Subcutaneous adipose tissue (tissue), 4 donors: ENCODE results near the gene EEFSEC. TPM values are rescaled to one million over a fixed set of nuclear protein-coding genes. Genes with fewer than 3 reads are reported as not detected.

Experiments used
- total RNA-seq, 4 donors: library from RNA; depleted of rRNA; stranded (reverse); fragments of >200 nt; gene quantifications; one replicate each; pipeline ENCODE4 v1.1.0, GENCODE V29; 2016
- TF ChIP-seq, protein P1 (sequence below): fragments of 450-650 bp; IDR thresholded peaks from one replicate; pipeline ENCODE4 v1.5.1; 2016; ENCODE audit warnings: low read depth, mild to moderate bottlenecking, control low read depth, antibody characterized with exemption, moderate library complexity

EEFSEC gene
- total RNA-seq, 4 donors from 2014 or later = 13.7 to 26.9 (median 17.4) TPM

DNA sequence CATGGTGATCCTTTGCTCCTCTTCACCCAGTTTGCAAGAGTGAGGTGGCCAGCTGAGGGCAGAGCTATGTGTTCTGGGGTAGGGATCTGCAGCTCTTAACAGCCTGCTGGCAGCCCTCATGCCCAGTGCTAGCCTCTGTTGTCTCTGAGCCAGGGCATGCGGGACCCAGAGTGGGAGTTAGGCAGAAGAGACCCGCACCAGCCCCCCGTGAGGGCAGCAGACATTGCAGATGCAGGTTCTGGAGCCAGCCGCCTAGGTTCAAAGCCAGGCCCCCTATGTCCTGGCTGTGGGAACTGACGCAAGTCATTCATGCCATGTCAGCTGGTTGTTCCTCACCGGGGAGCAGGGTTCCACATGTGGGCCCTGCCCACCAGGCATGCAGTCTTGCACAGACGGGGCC lies 238.7 kb downstream of the EEFSEC start:
- TF ChIP-seq, protein P1, sequence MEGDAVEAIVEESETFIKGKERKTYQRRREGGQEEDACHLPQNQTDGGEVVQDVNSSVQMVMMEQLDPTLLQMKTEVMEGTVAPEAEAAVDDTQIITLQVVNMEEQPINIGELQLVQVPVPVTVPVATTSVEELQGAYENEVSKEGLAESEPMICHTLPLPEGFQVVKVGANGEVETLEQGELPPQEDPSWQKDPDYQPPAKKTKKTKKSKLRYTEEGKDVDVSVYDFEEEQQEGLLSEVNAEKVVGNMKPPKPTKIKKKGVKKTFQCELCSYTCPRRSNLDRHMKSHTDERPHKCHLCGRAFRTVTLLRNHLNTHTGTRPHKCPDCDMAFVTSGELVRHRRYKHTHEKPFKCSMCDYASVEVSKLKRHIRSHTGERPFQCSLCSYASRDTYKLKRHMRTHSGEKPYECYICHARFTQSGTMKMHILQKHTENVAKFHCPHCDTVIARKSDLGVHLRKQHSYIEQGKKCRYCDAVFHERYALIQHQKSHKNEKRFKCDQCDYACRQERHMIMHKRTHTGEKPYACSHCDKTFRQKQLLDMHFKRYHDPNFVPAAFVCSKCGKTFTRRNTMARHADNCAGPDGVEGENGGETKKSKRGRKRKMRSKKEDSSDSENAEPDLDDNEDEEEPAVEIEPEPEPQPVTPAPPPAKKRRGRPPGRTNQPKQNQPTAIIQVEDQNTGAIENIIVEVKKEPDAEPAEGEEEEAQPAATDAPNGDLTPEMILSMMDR = no peak

DNA sequence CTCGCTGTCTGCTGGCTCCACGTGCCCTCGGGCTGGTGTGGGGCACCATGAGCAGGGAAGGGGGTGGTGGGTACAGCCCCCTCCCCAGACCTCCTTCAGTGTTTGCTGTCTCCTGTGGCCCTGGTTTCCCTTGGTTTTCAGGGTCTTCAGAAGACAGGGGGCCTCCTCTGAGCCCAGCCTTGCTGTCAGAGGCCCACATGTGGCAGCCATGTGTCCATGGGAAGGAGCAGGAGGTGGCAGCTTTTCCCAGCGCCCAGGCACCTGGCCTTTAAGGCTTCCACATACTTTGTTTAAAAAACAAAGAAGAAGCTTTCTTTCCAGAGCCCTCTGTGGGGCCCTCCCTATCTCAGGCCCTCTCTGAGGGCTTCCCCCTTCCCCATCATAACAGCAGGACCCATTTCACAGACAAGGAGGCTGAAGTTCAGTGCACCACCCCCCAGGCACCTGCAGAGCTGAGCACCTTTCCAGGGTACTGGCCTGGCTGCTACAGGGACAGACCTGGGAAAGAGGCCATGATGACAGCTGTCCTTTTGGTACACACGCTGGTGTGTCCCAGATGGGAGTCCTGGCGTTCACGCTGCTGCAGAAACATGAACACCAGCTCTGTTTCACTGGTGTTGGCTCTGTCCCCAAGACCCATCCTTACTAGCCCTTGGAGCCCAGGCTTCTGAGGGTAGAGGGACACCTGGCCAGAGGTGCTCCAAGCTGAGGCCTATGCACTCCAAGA lies 239.7 kb downstream of the EEFSEC start:
- TF ChIP-seq, protein P1 = no peak

DNA sequence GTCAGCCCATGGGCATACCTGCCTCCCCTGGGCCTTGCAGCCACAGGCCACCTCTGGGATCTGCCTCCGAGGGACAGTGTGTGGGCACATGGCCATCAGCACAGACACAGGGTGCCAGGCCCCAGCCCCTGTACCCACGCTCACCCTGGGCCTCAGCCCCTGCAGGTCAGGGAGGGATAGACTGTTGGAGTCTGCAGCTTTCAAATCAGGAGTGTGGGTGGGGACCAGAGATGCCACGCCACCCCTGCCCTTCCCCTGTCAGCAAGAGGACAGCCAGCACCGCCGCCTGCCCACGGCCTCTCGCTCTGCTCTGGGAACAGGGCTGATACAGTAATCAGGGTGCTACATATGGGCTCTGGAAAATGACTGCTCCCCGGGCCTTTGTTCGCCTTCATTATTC lies 240.8 kb downstream of the EEFSEC start:
- TF ChIP-seq, protein P1 = no peak

DNA sequence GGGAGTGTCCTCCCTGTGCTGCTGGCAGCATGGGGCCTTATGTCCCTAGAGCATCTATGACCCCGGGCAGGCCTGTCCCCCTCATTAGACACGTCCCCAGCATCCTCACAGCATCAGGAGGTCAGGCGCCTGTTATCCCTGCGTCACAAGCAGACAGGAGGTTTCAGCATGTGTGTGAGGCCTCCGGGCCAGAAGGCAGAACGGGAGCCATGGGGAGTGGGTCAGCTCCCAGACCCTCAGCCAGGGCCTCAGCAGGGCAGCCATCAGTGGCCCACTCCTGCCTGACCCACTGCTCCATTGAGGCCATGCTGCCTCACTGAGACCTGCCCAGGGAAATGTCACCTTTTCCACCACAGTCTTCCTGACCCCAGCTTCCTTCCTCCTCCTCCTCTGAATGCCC lies 241.8 kb downstream of the EEFSEC start:
- TF ChIP-seq, protein P1 = no peak

DNA sequence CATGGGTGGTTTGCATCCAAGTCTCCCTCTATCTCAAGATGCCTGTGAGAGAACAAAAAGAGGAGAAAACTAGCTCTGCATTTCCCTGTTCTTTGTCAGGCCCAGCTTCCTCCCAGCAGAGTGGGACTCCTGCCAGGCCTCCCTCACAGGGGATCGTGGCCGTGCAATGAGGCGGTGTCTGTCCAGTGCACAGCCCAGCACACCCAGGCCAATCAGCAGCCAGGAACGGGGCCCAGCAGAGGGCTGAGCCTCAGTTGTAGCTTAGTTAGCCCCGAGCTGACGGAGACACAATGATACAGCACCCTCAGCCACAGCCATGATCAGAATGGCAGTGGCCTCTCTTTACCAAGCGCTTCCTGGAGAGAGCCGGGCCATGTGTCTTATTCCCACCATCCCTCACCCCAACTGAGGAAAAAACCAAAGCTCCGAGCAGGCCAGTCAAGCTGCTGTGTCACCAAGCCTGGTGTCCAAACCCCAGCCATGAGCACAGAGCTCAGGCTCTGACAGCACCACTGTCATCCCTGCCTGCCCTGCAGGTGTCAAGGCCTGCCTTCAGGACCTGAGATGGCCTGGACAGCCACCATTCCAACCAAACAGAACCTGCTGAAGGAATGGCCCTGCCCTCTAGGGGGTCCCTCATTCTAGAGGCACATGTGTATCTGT lies 242.3 kb downstream of the EEFSEC start:
- TF ChIP-seq, protein P1 = no peak

DNA sequence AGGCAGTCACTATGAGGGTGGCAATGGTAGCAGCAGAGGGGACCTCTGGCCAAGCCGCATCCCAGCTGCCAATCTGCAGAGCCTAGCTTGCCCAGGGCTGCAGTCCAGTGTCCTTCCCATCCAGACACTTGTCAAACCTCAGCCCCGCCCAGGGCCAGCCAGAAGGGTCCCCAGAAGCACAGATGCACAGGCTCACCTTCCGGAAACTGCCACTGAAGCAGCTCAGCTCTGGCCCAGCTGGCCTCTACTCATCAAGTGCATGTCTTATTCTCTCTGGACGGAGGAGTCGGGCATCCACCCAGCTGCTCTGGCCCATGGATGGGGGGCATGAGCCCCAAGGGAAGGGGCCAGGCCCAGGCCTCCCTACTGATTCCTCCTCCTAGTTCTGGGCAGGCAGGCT lies 244.2 kb downstream of the EEFSEC start:
- TF ChIP-seq, protein P1 = no peak

DNA sequence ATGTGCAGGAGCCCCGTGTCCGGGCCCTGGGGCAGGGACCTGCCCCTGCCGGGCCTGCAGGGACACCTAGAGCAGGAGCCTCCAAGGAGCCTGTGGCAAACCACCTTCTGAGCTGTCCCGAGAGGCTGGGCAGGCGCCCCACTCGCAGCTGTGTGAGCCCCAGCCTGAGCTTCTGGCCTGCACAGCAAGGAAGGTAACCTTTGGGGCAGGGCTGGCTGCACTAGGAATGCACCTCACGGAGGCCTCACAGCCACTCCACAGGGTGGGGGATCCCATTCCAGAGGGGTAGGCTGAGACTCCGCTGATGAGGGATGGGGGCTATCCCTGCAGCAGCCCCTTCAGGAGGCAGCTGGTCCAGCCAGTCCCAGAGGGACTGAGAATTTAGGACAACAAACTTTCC lies 245.3 kb downstream of the EEFSEC start:
- TF ChIP-seq, protein P1 = no peak
